GM18868 (cell line): ENCODE measurements around the gene FHOD3.

ENCODE experiments used
- ATAC-seq: cut with Tn5 transposase; IDR thresholded peaks from one replicate; pipeline ENCODE4 v1.9.1; 2021; ENCODE audit warnings: mild to moderate bottlenecking, moderate library complexity; ENCODE audit not compliant: unreplicated experiment

FHOD3 gene

DNA sequence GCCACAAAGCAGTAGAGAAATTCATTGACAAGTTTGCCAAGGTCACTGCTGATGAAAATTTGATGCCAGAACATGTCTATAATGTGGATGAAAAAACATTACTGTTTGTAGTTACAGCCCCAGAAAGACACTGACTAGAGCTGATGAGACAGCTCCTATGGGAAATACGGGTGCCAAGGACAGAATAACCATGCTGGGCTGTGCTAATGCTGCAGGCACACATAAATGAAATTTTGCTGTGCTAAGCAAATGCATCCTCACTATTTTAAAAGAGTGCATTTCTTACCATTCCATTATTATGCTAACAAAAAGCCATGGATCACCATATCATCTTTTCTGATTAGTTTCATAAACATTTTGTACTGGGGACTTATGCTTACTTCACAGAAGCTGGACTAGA, 208.2 kb downstream of the FHOD3 start:
- no peak for ATAC-seq

DNA sequence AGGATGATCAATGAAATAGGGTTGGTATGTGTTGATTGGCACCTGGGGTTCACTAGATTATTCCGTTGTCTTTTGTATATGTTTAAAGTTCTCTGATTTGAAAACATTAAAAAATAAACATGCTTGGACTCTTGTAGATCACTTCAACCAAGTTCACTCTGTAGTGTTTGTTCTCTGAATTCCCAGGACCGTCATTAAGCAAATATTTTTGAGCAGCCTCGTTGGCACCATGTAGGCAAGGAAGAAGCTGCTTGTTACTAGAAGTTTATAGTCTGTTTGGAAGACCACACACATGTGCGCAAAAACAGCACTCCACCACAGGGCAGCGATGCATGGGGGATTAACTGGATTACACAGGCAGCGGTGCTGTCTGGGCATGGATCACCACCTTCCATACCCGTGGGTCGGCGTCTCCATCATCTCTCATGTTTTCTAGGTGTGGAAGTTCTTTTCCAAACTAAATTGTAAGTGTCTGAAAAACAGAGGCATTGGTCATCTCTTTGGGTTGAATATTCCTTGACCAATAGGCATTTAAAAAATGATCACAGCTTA, 212.2 kb downstream of the FHOD3 start:
- ATAC-seq = no peak

DNA sequence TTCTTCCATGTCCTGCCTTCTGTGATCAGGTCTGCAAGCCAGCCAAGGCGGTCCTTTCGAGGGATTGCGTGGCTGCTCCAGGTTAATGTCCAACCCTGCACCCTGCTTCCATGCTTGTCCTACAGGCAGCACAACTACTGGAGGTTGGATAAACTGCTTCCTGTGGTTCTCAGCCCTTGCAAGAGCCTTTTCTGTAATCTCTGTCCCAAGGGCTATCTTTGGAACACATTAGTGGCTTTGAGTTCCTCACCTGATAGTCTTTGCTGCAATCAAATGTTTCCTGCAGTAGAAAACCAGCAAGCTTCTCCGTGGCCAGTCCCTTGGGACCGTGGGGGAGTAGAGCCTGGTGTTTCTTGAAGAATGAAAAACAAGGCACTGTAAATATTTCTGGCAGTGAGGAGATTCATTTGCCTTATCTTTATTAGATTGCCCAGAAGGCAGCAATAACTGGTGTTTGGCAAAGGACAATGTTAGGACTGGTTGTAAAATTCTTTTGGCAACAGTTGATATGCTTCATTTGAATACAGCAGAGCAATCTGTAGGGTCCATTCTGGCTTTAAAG, 214.4 kb downstream of the FHOD3 start:
- ATAC-seq = no peak

DNA sequence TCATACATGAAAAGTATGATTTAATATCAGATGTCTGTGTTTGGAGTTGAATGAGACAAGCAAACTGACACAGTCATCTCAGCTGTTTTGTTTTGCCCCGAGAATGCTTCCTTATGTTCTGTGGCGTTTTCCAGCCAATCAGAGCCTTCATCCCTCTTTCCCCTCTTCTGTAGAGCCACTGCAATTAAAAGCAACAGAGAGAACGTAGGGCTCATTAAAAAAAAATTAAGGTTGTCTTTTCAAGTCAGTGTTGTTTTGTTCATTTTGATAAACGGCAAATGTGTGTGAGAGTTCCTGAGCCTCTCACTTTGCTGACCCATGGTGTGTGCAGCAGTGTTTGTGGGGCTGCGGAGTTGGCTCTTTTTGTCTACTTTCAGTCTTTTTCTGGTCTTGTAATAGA, 216.0 kb downstream of the FHOD3 start:
- ATAC-seq = no peak

DNA sequence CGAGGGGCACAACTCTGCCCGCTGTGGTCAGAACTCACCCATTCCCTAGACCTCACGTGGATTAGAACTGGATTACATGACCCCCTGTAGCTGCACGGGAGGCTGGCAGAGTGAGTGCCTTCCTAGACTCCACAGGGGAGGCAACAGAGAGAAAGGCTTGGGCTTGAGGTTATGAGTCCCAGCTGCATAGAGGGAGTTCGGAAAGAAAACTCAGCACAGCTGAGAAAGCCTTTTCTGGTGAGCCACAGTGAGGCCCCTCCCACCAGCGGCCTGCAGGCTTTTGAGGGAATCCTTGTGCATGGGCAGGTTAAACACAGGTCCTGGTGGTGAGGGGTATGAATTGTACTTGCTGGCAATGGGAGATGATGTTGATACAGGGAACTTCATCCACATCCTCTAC, 217.3 kb downstream of the FHOD3 start:
- no peak for ATAC-seq

DNA sequence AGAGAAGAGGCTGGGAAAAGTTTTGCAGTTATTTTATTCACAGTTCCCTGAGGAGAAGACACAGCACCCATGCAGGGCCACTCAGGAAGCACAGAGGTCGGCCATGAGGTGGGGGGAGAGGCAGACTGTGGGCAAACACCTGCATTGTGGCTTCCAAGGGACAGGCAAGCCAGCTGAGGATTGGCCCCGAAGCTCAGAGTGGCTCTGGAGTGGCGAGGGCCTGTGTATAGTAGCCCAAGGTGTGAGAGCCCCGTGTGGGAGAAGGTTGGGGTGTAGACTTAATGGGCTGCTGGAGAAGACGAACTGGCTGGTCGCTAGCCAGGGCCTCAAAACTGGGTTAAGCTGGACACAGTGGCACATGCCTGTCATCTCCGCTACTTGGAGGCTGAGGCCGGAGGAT, 218.7 kb downstream of the FHOD3 start:
- ATAC-seq = no peak

DNA sequence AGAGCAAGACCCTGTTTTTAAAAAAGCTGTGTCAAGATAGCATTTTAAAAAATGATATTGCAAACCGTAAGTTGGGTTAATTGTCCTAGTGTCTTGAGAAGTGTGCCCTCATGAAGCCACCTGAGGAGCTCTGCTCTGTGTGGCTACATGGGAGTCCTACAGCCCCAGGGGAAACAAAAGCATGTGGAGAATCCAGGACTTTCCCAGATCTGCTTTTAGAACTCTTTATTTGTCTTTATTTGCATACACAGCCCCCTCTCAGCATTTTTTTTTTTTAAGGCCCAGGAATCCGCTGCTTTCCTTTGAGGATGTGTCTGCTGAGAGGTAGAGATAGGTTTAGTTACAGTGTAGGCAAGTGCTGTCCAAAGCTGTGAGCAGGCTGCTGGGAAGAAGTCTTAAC, 219.2 kb downstream of the FHOD3 start:
- no peak for ATAC-seq

DNA sequence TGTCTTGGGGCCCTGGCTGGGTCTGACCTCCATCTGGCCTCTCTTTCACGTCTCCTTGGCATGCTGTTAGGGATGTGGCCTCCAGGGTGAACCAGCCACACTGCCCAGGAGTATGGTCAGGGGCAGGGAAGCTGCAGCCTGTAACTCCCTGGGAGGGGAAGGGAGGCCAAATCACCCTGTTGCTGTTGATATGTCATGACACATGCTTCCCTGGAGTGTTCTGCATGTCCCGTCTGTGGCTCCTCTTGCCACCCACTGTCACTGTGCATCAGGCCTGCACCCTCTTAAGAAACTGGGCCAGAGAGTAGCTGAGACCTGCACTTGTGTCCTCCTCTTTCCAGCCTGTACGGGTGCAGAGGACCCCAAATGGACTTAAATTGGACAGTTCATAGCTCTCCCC, 221.3 kb downstream of the FHOD3 start:
- no peak for ATAC-seq

DNA sequence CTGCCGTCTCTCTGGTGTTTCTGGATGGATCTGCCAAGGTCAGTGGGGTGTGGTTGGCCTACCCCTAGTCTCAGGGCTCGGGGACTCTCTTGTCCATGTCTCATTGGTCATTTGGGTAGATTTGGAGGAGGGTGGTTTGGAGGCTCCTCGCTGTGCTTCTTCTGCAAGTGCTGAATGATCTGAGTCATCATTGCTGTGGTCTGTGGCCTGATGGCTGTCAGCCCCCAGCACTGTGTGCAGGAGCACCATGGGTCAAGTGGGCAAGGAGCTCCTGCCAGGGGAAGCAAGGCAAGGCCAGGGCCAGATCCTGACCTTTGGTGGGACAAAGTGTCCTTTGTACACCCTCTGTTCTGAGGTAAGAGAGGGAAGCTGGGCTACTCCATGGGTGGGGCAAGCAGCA, 221.8 kb downstream of the FHOD3 start:
- ATAC-seq = peak; percentile 83

DNA sequence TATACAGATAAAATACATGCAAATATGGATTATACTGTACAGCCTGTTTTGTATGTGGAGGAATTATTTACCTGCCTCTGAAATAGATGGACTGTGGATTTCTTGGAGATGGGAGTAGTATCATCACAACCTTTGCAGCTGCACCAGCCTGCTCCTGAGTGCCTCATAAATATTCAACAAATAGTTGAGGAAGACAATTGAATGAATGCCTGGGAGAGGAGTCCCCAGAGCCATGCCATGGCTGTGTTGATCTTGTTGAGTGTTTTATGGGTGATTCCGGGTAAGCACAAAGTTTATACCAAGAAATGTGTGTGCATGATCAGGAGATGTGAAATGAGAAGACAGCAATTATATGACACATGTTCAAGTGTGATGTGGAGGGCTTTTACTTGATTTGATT, 225.0 kb downstream of the FHOD3 start:
- ATAC-seq = no peak

DNA sequence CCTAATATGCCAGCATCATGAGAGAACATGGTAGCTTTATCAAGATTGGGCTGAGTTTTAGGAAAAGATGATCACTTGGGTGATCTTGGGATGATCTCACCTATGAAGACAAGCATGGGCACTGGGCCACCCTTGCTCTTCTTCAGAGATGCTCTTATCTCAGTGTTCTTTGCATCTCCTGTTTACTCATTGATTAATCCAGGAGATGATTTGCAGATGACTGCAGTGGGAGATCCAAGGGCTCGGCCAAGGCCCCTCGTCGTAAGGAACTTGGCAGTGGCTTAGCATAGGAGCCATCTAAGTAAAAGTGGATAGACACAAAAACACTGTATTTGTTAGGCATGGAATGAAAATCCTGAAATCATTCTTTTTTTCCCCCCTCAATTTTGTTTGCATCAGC, 228.4 kb downstream of the FHOD3 start:
- no peak for ATAC-seq

DNA sequence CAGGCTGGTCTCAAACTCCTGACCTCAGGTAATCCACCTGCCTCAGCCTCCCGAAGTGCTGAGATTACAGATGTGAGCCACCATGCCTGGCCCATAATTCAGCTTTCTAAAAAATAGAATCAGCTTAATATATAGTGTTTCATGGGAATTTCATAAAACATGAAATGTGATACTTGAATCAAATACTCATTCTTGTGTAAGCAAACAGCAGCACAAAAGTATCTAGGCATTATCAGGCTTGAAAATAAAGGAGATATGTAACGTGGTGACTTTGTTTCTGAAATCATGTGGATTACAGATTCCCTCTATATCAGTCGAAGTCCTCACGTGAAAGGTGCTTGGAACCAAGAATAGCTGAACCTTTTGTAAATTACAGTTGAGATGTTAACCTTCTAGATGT, 229.1 kb downstream of the FHOD3 start:
- ATAC-seq = no peak

DNA sequence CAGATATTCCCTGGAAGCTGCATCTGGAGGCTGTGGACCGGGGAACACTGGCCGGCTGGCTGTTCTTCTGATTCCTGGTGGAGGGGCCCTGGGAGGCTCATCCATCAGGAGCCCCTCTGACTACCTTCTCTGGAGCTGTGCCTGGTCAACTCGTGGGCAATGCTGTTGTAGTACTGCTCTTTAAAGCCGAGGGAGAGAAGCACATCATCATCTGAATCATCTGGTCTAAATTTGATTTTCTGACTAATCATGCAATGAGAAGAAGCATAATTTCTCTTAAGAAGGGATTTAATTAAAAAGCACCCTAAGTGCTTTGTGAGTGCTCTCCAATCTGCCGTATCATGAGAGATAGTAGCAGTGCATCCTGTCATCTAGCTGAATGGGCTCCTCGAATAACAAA, 229.5 kb downstream of the FHOD3 start:
- ATAC-seq = no peak

DNA sequence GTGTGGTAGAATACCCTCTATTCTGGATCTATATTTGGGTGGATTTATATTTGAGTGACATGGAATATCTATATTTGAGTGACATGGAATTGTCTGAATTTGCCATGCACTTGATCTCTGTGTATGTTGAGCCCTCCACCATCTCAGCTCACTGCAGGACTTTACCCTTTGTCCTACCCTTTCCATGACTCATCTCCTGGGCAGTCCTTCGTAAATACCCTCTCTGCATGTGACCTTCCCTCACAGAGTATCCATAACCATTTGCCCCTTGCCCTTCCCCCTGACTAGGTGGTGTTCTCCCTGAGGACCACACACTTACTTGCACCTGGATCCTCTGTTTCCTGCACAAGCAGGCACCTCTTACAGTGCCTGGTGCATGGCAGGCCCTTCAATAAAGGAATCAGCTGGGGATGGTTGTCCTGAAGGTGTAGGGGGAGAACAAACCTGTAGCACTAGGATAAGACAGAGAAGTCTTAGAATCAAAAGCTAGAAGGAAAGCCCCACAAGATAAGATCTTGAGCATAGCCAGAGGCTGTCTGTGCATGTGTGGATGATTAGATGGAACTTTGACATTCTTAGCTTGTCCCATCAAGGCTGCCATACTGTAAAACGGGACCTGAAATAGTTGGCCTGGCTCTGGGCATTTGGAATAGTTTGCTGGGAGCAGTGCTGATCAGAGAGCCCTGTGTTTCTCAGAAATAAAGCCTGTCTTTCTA, 230.4 kb downstream of the FHOD3 start:
- ATAC-seq = no peak

DNA sequence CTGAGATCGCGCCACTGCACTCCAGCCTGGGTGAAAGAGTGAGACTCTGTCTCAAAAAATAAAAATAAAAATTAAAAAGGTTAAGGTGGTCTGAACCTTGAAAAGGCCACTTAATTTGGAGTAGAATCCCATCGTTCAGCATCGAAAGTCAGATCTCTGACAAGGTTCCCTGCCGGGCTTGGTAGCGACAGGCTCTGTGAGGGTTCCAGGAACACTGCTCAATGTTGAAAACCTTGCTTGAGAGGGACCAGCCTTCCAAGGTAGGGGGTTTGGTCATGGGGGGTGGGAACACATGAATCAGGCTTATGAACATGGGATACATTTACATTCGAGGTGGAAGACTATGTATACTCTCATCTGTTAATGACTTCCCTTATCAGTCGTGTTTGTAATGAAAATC, 232.2 kb downstream of the FHOD3 start:
- no peak for ATAC-seq

DNA sequence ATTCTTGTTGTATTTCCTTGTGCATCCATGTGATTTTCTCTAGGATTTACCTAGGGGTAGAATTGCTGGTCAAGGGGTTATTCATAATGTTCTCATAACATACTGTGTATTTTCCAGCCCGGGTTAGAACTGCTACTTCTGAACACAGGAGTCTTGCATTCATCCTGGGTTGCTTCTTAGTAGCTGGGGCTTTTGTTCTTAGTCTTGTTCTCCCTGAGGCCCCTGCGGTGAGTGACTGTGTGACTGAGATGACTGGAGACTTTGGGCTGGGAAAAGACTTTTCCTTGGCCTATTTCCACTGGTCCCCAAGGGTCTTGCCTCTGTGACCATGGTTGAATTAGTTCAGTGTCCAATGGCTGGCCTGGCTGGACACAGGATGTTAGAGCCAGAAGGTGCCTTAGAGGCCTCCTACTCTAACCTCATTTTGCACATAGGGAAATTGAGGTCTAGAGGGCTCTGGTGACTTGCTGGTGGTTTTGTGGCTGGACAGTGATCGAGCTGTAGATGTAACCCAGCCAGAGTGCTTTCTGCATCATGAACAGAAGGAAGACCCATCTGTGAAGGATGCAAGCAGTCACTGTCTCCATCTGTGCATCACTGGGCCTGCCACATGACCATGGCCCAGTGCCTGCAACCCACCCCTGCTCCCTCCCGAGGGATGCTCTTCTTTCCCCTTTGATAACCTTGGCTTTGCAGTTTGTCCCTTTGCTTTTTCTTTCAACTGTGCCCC, 233.3 kb downstream of the FHOD3 start:
- no peak for ATAC-seq

DNA sequence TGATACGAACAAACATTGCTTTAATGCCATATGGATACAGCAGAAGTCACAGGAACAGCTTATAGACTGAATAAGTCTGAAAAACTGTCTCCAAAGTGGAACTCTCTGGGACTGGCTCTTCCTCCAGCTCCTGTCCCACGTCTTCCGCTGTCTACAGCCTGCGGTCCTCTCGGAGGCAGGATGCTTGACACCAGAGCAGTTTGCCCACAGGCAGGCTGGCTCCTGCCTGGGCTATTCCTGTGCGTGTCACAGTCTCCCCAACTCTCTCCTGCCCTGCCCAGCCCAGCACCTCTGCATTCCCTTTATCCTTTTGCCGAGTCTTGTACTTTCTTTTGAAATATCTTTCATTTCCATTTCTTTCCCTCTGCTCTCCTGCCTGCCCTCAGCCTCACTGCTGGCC, 234.1 kb downstream of the FHOD3 start:
- no peak for ATAC-seq

DNA sequence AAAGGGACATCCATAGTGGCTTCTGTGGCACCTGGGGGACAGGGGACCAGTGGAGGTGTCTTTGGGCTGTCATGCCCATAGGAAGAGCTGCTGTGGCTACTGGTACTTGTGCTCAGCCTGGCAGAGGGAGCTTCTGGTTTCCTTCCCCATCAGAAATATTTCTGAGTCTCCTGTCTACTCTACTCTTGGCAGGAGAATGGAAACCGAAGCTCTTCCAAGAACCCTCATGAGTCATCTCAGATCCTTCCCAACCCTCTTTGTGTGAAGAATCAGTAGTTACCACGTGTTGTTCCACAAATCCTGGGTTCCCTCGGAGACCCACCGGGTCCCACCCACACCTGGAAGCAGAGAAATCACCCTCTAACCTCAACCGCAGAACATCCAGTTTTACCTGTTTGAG, 234.9 kb downstream of the FHOD3 start:
- ATAC-seq = no peak

DNA sequence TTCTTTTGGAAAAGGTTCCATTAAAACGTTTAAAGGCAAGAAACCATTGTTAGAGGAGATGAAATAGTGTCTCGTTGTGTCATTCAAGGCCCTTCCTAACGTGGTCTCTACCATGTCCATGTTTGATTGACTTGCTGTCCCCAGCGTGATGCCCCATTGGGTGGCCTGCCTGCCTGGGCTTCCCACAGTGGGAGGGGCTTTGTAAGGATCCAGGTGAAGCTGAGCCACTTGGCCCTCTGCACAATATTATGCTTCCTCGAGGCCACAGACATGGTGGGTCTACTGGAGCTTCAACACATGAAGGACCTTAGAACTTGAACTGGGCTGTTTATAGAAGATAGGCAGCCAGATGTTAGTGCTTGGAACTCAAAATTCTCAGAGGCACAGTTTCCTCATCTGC, 235.3 kb downstream of the FHOD3 start:
- ATAC-seq = no peak

DNA sequence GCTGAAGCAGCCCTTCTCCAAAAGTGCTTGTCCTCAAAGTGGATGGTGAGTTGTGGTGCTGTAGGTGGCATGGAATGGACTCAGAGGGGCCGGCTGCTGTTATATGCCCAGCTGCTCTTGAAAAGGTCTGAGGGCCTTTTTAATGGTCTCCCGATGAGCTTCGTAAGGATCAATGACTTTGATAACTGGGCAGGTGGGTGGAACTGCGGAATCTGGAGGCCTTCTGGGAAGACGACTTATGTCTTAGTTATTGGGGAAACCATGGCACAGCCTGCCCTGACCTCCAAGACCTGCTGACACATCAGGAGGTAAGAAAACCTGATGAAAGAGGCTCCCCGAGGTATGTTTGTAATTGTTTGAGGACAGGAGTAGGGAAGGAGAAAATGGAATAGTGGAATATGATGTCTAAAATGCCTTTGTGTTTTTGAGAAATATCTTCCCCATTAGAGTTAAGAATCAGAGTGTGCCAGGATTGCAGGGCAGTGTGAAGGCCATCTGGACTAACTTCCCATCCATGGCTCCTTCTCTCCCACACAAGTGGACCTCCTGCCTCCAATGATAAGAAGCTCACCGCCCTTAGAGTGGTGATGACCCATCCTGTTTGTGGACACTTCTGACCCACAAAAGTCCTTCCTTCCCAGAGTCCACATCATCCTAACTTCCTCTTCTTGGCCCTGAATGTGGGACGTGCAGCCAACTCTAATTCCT, 236.1 kb downstream of the FHOD3 start:
- no peak for ATAC-seq

DNA sequence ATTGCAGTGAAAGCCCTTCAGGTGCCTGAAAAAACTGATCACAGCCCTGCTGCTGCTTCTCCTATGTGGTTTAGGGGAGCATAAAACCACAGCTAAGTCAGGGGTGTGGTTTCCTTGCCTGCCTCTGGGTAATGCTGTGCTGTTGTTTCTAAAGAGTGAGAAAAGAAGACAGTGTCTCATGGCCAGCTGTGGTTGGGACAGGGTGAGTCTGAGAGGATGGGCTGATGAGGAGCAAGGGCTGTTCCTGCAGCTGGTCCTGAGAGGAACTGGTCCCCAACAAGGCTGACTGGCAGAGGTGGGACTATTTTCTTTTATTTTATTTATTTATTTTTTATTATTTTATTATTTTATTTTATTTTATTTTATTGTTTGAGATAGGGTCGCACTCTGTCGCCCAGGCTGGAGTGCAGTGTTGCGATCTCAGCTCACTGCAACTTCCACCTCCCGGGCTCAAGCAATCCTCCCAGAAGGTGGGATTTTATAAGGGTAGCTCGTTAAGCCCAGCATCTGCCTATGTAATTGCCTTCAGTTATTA, 236.7 kb downstream of the FHOD3 start:
- ATAC-seq = peak; percentile 73
